ENCODE measurements around the gene PTS. TPM values are rescaled to one million over a fixed set of nuclear protein-coding genes. Genes with fewer than 3 reads are reported as not detected.

Gene PTS
- total RNA-seq, 3 donors from 2014 or later = 27.4 to 29.5 (median 27.7) TPM

DNA sequence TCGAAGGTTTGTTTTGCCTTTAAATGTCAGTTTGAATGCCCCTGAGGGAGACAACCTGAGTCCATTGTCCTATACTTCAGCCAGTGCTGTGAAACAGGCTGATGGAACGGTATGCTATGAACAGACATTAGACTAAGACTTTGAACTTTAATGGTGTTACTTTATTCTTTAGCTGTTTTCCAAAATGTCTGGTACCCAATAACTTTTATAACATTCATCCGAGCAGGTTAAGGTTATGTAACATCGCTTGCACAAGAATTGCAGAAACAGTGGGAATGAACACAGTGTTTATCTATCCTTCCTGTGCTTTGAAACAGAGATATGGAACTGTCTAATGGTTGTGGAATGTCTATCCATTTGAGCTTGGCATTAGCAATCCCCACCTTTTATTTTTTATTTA, 12.5 kb upstream of the PTS start:
- no peaks in the 10 kb centered on the region for H3K4me1 ChIP-seq (ENCODE audit: low read depth)
- TF ChIP-seq, protein P1, sequence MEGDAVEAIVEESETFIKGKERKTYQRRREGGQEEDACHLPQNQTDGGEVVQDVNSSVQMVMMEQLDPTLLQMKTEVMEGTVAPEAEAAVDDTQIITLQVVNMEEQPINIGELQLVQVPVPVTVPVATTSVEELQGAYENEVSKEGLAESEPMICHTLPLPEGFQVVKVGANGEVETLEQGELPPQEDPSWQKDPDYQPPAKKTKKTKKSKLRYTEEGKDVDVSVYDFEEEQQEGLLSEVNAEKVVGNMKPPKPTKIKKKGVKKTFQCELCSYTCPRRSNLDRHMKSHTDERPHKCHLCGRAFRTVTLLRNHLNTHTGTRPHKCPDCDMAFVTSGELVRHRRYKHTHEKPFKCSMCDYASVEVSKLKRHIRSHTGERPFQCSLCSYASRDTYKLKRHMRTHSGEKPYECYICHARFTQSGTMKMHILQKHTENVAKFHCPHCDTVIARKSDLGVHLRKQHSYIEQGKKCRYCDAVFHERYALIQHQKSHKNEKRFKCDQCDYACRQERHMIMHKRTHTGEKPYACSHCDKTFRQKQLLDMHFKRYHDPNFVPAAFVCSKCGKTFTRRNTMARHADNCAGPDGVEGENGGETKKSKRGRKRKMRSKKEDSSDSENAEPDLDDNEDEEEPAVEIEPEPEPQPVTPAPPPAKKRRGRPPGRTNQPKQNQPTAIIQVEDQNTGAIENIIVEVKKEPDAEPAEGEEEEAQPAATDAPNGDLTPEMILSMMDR (IDR thresholded peaks at IDR 0.05) = no peak
- no peak overlapping the region for H3K4me3 ChIP-seq
- H3K36me3 ChIP-seq (ENCODE audit: low read depth) = no peaks in the 10 kb centered on the region
- H3K9me3 ChIP-seq = no peaks in the 10 kb centered on the region
- intact Hi-C loops (cut with DNase I, micrococcal nuclease) = loop anchor here in 1 of 2 donors (10.0 kb wide), 1 partner anchor 1081 kb away; no protein-coding TSS in a partner anchor
- no peak for DNase-seq
- no peak for ATAC-seq

DNA sequence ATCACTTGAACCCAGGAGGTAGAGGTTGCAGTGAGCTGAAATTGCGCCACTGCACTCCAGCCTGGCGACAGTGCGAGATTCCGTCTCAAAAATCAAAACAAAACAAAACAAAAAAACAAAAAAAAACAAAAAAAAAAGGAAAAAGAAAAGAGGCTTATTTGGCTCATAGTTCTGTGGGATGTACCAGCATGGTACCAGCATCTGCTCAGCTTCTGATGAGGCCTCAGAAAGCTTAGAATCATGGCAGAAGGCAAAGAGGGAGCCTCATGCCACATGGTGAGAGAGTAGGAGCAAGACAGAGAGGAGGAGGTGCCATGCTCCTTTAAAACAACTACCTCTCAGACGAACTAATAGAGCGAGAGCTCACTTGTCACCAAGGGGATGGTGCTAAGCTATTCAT, 10.6 kb upstream of the PTS start:
- H3K36me3 ChIP-seq (ENCODE audit: low read depth) = no peaks in the 10 kb centered on the region
- no peaks in the 10 kb centered on the region for H3K4me1 ChIP-seq (ENCODE audit: low read depth)
- DNase-seq = no peak
- no peak overlapping the region for H3K4me3 ChIP-seq
- ATAC-seq = no peak
- intact Hi-C loops (cut with DNase I, micrococcal nuclease) = loop anchor here (5.0 to 10.0 kb wide), 2 partner anchors 67 to 1079 kb away; no protein-coding TSS in a partner anchor
- TF ChIP-seq, protein P1 (IDR thresholded peaks at IDR 0.05) = no peak
- H3K9me3 ChIP-seq = no peaks in the 10 kb centered on the region

DNA sequence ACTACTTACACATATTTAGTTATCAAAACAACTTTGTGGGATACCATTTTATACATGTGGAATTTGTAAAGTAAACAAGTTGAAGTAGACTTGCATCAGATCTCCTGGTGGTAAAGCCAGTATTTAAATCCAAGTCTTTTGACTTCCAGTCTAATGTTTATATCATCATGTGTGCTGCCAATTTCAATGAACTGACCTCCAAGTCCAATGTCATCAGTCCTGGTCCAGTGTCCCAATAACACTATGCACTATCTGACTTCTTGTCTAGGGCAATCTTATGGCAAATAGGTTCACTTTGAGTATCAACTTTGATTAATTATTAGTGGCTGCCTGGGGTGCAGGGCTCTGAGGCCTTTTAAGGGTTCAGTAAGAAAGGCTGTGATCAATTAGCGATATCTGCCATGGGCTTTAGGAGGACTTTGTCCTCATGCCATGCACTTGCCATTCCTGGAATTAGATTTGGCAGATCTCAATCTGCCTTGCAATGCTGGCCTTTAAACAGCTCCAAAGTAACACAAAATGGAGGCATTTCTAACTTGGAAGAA, 9.6 kb upstream of the PTS start:
- Histone ChIP-seq H3K9me3 (no peaks in the 10 kb centered on the region), H3K36me3 (ENCODE audit: low read depth) (no peaks in the 10 kb centered on the region), H3K4me3 (no peak overlapping the region), H3K4me1 (ENCODE audit: low read depth) (no peaks in the 10 kb centered on the region)
- ATAC-seq = no peak
- no peak for DNase-seq
- intact Hi-C loops (cut with DNase I, micrococcal nuclease) = loop anchor here (5.0 to 10.0 kb wide), 2 partner anchors 66 to 1078 kb away; no protein-coding TSS in a partner anchor
- TF ChIP-seq, protein P1 (IDR thresholded peaks at IDR 0.05) = no peak

DNA sequence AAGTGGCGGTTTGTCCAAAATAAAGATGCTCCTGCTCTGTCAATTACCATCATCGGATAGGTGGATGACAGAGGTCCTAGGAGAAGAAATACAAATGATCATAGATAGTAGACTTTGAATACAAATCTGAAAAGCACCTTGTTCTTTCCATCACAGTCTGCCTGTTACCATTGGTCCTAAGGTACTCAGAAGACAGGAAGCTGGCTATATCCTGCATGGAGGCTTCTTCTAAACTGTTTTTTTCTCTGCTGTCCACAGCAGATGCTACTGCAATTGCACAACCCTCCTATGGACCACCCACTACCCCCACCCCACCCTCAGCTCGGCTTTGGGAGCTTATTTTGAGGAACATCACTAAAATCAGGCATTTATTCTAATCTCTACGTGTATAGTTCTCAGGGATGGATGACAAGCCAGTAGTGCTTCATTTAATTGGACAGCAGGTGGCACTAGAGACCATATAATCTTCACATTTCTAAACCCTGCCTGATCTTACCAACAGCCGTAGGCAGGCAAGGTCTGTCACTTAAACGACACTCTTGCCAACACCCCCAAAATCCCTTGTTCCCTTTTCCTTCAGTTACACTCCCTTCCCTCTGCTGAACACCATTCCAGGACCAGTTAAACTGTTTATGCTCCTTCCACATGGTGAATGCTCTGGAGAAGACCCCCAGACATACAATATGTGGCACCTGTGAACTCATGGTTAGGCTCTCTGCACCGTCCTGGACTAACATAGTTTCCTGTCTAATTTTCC, 6.6 kb upstream of the PTS start:
- no peak overlapping the region for H3K4me3 ChIP-seq
- DNase-seq (peak in 1 of 3 donors; percentile 65), ATAC-seq (peak; percentile 97)
- no peaks in the 10 kb centered on the region for H3K4me1 ChIP-seq (ENCODE audit: low read depth)
- H3K36me3 ChIP-seq (ENCODE audit: low read depth) = no peaks in the 10 kb centered on the region
- TF ChIP-seq, protein P1 (IDR thresholded peaks at IDR 0.05) = peak; percentile 38
- intact Hi-C loops (cut with DNase I, micrococcal nuclease) = loop anchor here (2.0 to 10.0 kb wide), 3 partner anchors 61 to 1075 kb away; no protein-coding TSS in a partner anchor
- H3K9me3 ChIP-seq = no peaks in the 10 kb centered on the region

DNA sequence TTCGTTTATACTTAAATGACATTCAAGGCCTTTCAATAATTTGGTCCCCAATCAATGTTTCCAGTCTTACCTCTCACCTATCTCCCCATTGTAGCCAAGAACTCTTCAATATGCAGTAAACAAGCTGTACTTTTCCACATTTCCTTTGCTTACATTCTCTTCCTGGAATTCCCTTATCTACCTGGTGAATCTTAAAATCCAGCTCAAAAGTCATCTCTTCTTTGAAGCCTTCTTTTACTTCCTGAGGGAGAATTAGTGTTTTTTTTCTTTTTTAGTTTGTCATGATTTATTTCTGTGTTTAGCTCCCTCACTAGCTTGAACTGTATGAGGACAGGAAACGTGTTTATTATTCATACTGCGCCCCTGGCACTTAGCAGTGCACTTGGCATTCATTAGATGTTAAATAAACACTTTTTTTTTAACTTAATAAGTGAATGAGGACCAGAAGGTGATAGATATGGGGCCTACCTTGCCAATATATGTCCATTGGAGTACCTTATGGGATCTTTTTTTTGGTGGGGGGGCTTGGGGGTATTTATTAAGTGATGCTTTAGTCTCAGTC, 4.9 kb upstream of the PTS start:
- TF ChIP-seq, protein P1 (IDR thresholded peaks at IDR 0.05) = no peak
- DNase-seq (no peak), ATAC-seq (no peak)
- Histone ChIP-seq H3K9me3 (no peaks in the 10 kb centered on the region), H3K4me1 (ENCODE audit: low read depth) (no peaks in the 10 kb centered on the region), H3K4me3 (no peak overlapping the region), H3K36me3 (ENCODE audit: low read depth) (no peaks in the 10 kb centered on the region)
- intact Hi-C loops (cut with DNase I, micrococcal nuclease) = no loop called here

All from mucosa of descending colon (tissue), 3 donors.